Muscle layer of colon (tissue), 2 donors: Measurements from ENCODE around the gene ADAMTSL3.
"Not testable (repeated sequence)": the region's sequence is repeated elsewhere in the genome, so short reads cannot be mapped to it uniquely, and the experiment has no call there.

ENCODE experiments used
- H3K27ac ChIP-seq: one replicate; pipeline ENCODE4 v1.7.0; 2013; ENCODE audit warnings: low read depth, mild to moderate bottlenecking, low read length, moderate library complexity
- H3K27me3 ChIP-seq, 2 donors: one replicate each; pipeline ENCODE4 v1.7.0; 2013; ENCODE audit warnings: low read length in 2 of 2, mild to moderate bottlenecking in 2 of 2; ENCODE audit not compliant: insufficient read depth in 2 of 2, control insufficient read depth in 1 of 2
- H3K36me3 ChIP-seq: one replicate; pipeline ENCODE4 v1.7.0; 2013; ENCODE audit warnings: mild to moderate bottlenecking, low read length; ENCODE audit not compliant: insufficient read depth
- H3K4me1 ChIP-seq: one replicate; pipeline ENCODE4 v1.7.0; 2013; ENCODE audit warnings: mild to moderate bottlenecking, low read length; ENCODE audit not compliant: insufficient read depth
- H3K4me3 ChIP-seq, 2 donors: one replicate each; pipeline ENCODE4 v1.7.0; 2013; ENCODE audit warnings: low read length in 2 of 2, low read depth in 1 of 2, mild to moderate bottlenecking in 1 of 2, moderate library complexity in 1 of 2
- H3K9ac ChIP-seq: one replicate; pipeline ENCODE4 v1.7.0; 2013; ENCODE audit warnings: low read length
- H3K9me3 ChIP-seq: one replicate; pipeline ENCODE4 v1.7.0; 2013; ENCODE audit warnings: mild to moderate bottlenecking, low read length
- donor health status: abdominal sarcoma.
- donor health status: Adenocarcinoma of cecum.

The ADAMTSL3 gene

DNA sequence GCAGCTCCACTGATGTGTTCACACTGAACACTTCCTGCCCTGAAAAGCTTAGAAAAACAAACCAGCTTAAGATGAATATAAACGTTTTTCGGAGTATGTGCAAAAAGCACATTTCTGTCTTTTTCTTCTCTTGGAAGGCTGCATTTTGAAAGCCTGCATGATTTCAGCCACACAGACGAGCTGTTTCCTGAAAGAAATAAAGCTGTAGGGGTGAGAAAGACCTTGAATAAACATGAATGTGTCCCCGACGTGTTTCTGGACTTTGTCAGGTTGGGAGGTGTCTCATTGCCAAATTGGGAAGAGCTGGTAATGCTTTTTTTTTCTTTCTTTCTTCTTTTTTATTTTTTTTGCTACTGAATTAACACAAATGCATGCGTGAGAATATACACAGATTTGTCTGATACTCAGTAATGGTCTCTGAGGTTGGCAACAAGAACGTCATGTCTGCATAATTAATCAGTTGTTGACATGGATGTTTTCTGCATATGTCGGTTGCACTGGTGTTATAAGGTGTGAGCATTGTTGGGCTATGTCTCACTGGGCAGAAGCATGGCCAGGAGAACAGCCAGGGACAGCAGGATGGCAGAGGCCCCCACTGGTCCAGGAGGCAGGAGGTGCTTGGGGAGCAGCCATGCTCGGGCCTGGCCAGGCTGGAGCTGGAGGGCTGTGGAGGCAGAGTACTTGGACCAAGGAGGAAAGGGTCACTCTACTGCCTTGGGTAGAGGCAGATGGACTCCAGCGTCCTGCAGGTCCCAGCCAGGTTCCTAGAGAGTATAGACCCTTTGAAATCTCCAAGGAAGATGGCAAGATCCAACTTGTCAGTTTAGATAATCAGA lies 39.0 kb downstream of the ADAMTSL3 start:
- H3K9ac ChIP-seq = no peak overlapping the region
- H3K4me3 ChIP-seq = peak overlapping the region in 1 of 2 donors; percentile 3
- H3K9me3 ChIP-seq = no peaks in the 10 kb centered on the region
- H3K27ac ChIP-seq = peak overlapping the region; percentile 95
- no peaks in the 10 kb centered on the region for H3K27me3 ChIP-seq
- H3K36me3 ChIP-seq = peaks cover 4% of the 10 kb centered on the region
- peaks cover 77% of the 10 kb centered on the region for H3K4me1 ChIP-seq

- no peak overlapping the region for H3K9ac ChIP-seq
Observed at GRCh38 chr15:83694015-83694414, 40.1 kb downstream of the ADAMTSL3 start.

DNA sequence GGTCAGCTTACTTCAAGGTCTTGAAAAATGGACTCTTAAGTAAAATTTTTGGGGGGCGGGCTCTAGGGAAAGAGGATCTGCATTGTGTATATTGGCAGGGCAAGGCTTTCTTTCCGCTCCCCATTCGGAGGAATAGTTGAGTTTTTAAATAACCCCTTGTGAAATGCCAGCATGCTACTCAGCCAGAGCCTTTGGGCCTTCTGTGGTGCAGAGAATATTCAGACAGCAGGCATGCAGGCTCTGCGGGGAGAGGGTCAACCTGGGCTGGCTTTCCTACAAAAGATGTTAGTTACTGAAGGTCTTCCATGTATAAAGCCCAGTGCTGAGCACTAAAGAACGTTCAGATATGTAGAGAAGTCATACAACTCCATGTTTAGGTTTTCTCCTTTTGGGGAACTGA lies 40.6 kb downstream of the ADAMTSL3 start:
- H3K9me3 ChIP-seq = no peaks in the 10 kb centered on the region
- H3K27me3 ChIP-seq = no peaks in the 10 kb centered on the region
- peak overlapping the region; percentile 95 for H3K27ac ChIP-seq
- H3K4me1 ChIP-seq = peaks cover 85% of the 10 kb centered on the region
- peak overlapping the region in 1 of 2 donors; percentile 17 for H3K4me3 ChIP-seq
- H3K36me3 ChIP-seq = peaks cover 4% of the 10 kb centered on the region
- no peak overlapping the region for H3K9ac ChIP-seq

More at GRCh38 chr15:83694015-83694414, 40.1 kb downstream of the ADAMTSL3 start:
- peak overlapping the region in 1 of 2 donors; percentile 17 for H3K4me3 ChIP-seq
- no peaks in the 10 kb centered on the region for H3K27me3 ChIP-seq
- peaks cover 84% of the 10 kb centered on the region for H3K4me1 ChIP-seq
- H3K36me3 ChIP-seq = peaks cover 4% of the 10 kb centered on the region
- H3K9me3 ChIP-seq = no peaks in the 10 kb centered on the region
- peak overlapping the region; percentile 95 for H3K27ac ChIP-seq

DNA sequence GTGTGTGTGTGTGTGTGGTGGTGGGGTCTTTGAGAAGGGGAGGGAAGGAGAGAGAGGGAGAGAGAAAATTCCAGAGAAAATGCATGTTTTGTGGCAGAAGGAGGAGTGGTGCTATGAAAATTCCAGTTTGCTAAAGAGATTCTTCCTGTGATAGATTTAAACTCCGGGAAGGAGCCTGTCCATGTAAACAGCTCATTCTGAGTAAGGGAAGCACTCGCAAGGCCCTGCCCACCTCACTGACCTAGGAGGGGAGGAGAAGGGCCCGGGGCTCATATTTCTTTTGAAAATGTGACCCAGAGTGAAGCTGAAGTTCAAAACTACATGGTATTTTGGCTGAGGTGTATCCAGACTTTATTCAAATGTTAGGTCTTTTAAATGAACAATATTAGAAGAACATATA lies 41.3 kb downstream of the ADAMTSL3 start:
- Histone ChIP-seq H3K27ac (peak overlapping the region; percentile 95), H3K4me1 (peaks cover 85% of the 10 kb centered on the region), H3K36me3 (peaks cover 4% of the 10 kb centered on the region), H3K27me3 (no peaks in the 10 kb centered on the region), H3K4me3 (no peak overlapping the region), H3K9ac (no peak overlapping the region), H3K9me3 (no peaks in the 10 kb centered on the region)

GRCh38 chr15:83695901-83696425 lies 42.0 kb downstream of the ADAMTSL3 start:
- Histone ChIP-seq H3K9me3 (no peaks in the 10 kb centered on the region), H3K4me3 (no peak overlapping the region), H3K9ac (no peak overlapping the region), H3K27me3 (no peaks in the 10 kb centered on the region), H3K4me1 (peaks cover 80% of the 10 kb centered on the region), H3K36me3 (no peaks in the 10 kb centered on the region), H3K27ac (no peak overlapping the region)

GRCh38 chr15:83697716-83698115 lies 43.8 kb downstream of the ADAMTSL3 start:
- H3K4me1 ChIP-seq = peaks cover 74% of the 10 kb centered on the region
- no peak overlapping the region for H3K9ac ChIP-seq
- H3K9me3 ChIP-seq = no peaks in the 10 kb centered on the region
- no peaks in the 10 kb centered on the region for H3K36me3 ChIP-seq
- no peak overlapping the region for H3K27ac ChIP-seq
- no peaks in the 10 kb centered on the region for H3K27me3 ChIP-seq
- no peak overlapping the region for H3K4me3 ChIP-seq

DNA sequence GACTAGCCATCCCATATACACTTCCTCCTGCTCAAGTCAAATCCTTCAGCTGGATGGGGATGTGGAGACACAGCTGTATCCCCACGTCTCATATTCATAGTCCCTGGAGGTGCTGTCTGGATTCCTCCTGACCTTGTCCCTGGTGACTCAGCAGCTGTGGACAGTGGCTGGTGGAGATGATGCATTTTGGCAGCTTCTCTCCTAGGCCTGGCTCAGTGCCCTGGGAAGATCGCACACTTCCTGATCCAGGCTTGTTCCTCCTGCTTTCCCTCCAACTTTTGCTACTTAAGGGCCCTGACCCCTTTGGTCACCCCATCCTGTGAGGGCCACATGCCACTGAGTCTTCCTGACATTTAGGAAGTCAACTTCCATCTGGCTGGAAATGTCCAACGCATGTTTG lies 44.4 kb downstream of the ADAMTSL3 start:
- Histone ChIP-seq H3K9ac (no peak overlapping the region), H3K4me1 (peaks cover 70% of the 10 kb centered on the region), H3K9me3 (no peaks in the 10 kb centered on the region), H3K36me3 (no peaks in the 10 kb centered on the region), H3K4me3 (no peak overlapping the region), H3K27me3 (no peaks in the 10 kb centered on the region), H3K27ac (no peak overlapping the region)

DNA sequence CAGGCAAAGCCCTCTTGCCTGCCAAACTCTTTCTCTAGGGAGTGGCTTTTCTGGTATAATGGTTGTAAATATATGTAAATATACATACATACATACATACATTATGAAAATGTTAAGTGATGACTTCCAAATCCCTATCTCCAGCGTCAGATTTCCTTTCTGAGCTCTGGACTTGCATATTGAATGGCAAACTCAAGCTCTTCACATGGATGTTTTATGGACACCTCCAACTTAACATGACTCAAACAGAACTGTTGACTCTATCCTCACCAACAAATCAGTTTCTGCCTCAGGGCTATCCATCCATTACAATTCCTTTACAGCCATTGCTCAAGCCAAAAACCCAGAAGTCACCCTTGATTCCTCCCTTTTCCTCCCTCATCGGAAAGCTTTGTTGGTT lies 45.1 kb downstream of the ADAMTSL3 start:
- Histone ChIP-seq H3K36me3 (peaks cover under 1% of the 10 kb centered on the region), H3K4me1 (peaks cover 62% of the 10 kb centered on the region), H3K27ac (no peak overlapping the region), H3K9ac (no peak overlapping the region), H3K4me3 (no peak overlapping the region), H3K27me3 (no peaks in the 10 kb centered on the region), H3K9me3 (no peaks in the 10 kb centered on the region)

DNA sequence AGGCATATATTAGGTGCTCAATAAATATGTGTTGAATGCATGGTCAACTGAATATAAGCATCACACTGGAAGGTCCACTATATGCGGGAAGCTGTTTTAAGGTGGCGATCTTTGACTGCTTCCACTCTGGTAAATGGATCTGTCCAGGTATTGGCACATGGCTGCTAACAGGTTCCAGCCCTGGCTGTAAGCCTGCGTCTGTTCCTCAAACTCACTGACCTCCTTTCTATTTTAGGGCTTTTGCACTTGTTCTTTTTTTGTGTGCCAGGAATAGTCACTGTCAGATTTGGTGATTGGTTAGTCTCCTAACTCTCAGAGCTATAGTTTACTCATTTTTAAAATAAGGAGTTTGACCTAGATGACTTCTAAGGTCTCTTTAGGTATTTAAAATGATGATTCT lies 46.2 kb downstream of the ADAMTSL3 start:
- H3K4me1 ChIP-seq = peaks cover 52% of the 10 kb centered on the region
- no peak overlapping the region for H3K4me3 ChIP-seq

GRCh38 chr15:83702314-83702713 lies 48.4 kb downstream of the ADAMTSL3 start:
- peaks cover 29% of the 10 kb centered on the region for H3K4me1 ChIP-seq
- H3K4me3 ChIP-seq, H3K9ac ChIP-seq, H3K9me3 ChIP-seq, H3K27me3 ChIP-seq, H3K27ac ChIP-seq: not testable (repeated sequence)
- peaks cover 24% of the 10 kb centered on the region for H3K36me3 ChIP-seq

More for the DNA sequence above, 46.2 kb downstream of the ADAMTSL3 start:
- H3K36me3 ChIP-seq = peaks cover 11% of the 10 kb centered on the region
- no peak overlapping the region for H3K9ac ChIP-seq
- H3K9me3 ChIP-seq = no peaks in the 10 kb centered on the region
- H3K27ac ChIP-seq = no peak overlapping the region
- no peaks in the 10 kb centered on the region for H3K27me3 ChIP-seq

GRCh38 chr15:83708328-83708727 lies 54.4 kb downstream of the ADAMTSL3 start:
- Histone ChIP-seq H3K36me3 (peaks cover 31% of the 10 kb centered on the region), H3K27ac (no peak overlapping the region), H3K4me1 (peaks cover 14% of the 10 kb centered on the region), H3K9me3 (no peaks in the 10 kb centered on the region), H3K9ac (no peak overlapping the region), H3K27me3 (no peaks in the 10 kb centered on the region), H3K4me3 (no peak overlapping the region)

DNA sequence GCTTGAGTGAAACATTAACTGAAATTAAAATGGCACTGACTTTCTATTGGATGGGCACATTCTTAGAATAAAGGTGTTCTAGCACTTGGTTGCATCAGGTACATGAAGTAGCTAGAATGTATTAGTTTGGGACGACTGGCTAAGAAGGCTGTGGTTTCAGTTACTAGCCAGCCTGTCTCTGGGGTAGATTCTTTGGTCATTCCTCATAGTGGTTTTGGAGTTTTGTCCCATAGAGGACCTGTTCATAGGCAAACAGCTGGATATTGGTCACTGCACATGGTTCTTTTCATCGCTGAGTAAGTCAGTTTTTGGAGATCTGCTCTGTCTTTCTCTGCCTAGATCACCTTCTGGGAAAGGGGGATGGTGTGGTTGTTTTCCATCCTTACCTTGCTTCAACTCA lies 55.3 kb downstream of the ADAMTSL3 start:
- Histone ChIP-seq H3K4me1 (peaks cover 14% of the 10 kb centered on the region), H3K4me3 (no peak overlapping the region), H3K27me3 (no peaks in the 10 kb centered on the region), H3K27ac (no peak overlapping the region), H3K9ac (no peak overlapping the region), H3K9me3 (no peaks in the 10 kb centered on the region), H3K36me3 (peaks cover 29% of the 10 kb centered on the region)
